Type B pancreatic cell (in vitro differentiated cells): ENCODE measurements around the gene PGR. TPM values are rescaled to one million over a fixed set of nuclear protein-coding genes. Genes with fewer than 3 reads are reported as not detected.

Experiments used
- DNase-seq: peaks from one replicate; pipeline ENCODE4 v3.0.0; 2021; ENCODE audit warnings: mixed read lengths; ENCODE audit not compliant: unreplicated experiment; ENCODE audit errors: extremely low spot score
- H3K27ac Mint-ChIP-seq: 2 replicates; pipeline ENCODE4 v1.8.0; 2021; ENCODE audit warnings: mild to moderate bottlenecking, mixed read lengths
- H3K27me3 Mint-ChIP-seq: 2 replicates; pipeline ENCODE4 v1.8.0; 2021; ENCODE audit warnings: mixed read lengths
- H3K36me3 Mint-ChIP-seq: 2 replicates; pipeline ENCODE4 v1.8.0; 2021; ENCODE audit warnings: mixed read lengths
- H3K4me1 Mint-ChIP-seq: one replicate; pipeline ENCODE4 v1.8.0; 2021; ENCODE audit warnings: mixed read lengths; ENCODE audit not compliant: unreplicated experiment
- H3K4me3 Mint-ChIP-seq: 2 replicates; pipeline ENCODE4 v1.8.0; 2021; ENCODE audit warnings: mild to moderate bottlenecking, mixed read lengths
- H3K9me3 Mint-ChIP-seq: 2 replicates; pipeline ENCODE4 v1.8.0; 2021; ENCODE audit warnings: mixed read lengths
- total RNA-seq: library from RNA; stranded (reverse); gene quantifications from 2 replicates; pipeline ENCODE4 v1.2.1, GENCODE V29; 2021; ENCODE audit warnings: low replicate concordance
- TF ChIP-seq, protein P1 (sequence below): fragments of 200-600 bp; sonication (generic); conservative IDR thresholded peaks from 2 replicates; pipeline ENCODE4 v1.5.0; 2021; ENCODE audit warnings: antibody characterized with exemption, mild to moderate bottlenecking

PGR gene
- total RNA-seq, 1 donor from 2014 or later = 0.29 TPM

GRCh38 chr11:101126551-101127196, 2.9 kb downstream of the PGR start:
- TF ChIP-seq, protein P1, sequence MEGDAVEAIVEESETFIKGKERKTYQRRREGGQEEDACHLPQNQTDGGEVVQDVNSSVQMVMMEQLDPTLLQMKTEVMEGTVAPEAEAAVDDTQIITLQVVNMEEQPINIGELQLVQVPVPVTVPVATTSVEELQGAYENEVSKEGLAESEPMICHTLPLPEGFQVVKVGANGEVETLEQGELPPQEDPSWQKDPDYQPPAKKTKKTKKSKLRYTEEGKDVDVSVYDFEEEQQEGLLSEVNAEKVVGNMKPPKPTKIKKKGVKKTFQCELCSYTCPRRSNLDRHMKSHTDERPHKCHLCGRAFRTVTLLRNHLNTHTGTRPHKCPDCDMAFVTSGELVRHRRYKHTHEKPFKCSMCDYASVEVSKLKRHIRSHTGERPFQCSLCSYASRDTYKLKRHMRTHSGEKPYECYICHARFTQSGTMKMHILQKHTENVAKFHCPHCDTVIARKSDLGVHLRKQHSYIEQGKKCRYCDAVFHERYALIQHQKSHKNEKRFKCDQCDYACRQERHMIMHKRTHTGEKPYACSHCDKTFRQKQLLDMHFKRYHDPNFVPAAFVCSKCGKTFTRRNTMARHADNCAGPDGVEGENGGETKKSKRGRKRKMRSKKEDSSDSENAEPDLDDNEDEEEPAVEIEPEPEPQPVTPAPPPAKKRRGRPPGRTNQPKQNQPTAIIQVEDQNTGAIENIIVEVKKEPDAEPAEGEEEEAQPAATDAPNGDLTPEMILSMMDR = no peak
- Mint-ChIP-seq H3K27me3 (peaks cover 83% of the 10 kb centered on the region), H3K36me3 (no peaks in the 10 kb centered on the region), H3K4me3 (peak overlapping the region; percentile 88), H3K9me3 (no peaks in the 10 kb centered on the region), H3K27ac (no peak overlapping the region), H3K4me1 (peaks cover 3% of the 10 kb centered on the region)
- DNase-seq = no peak

- Mint-ChIP-seq H3K36me3 (no peaks in the 10 kb centered on the region), H3K27me3 (peaks cover 13% of the 10 kb centered on the region), H3K9me3 (no peaks in the 10 kb centered on the region), H3K4me3 (no peak overlapping the region), H3K27ac (no peak overlapping the region), H3K4me1 (no peaks in the 10 kb centered on the region)
- TF ChIP-seq, protein P1 = no peak
- DNase-seq = no peak
These were observed 13.9 kb downstream of the PGR start for GRCh38 chr11:101115671-101116160.

- H3K4me3 Mint-ChIP-seq = no peak overlapping the region
- H3K36me3 Mint-ChIP-seq = no peaks in the 10 kb centered on the region
- DNase-seq = no peak
- no peaks in the 10 kb centered on the region for H3K4me1 Mint-ChIP-seq
- H3K27ac Mint-ChIP-seq = no peak overlapping the region
- no peaks in the 10 kb centered on the region for H3K9me3 Mint-ChIP-seq
- TF ChIP-seq, protein P1 = no peak
- peaks cover 10% of the 10 kb centered on the region for H3K27me3 Mint-ChIP-seq
These were observed 16.1 kb downstream of the PGR start for GRCh38 chr11:101113540-101113939.

GRCh38 chr11:101104716-101105115, 24.9 kb downstream of the PGR start:
- no peaks in the 10 kb centered on the region for H3K4me1 Mint-ChIP-seq
- no peak overlapping the region for H3K27ac Mint-ChIP-seq

GRCh38 chr11:101103433-101103832, 26.2 kb downstream of the PGR start:
- Mint-ChIP-seq H3K4me1 (no peaks in the 10 kb centered on the region), H3K4me3 (no peak overlapping the region), H3K9me3 (peaks cover 6% of the 10 kb centered on the region), H3K27me3 (no peaks in the 10 kb centered on the region), H3K36me3 (no peaks in the 10 kb centered on the region), H3K27ac (no peak overlapping the region)
- no peak for DNase-seq
- TF ChIP-seq, protein P1 = no peak

More at GRCh38 chr11:101104716-101105115, 24.9 kb downstream of the PGR start:
- TF ChIP-seq, protein P1 = no peak
- no peak for DNase-seq
- no peak overlapping the region for H3K4me3 Mint-ChIP-seq
- no peaks in the 10 kb centered on the region for H3K36me3 Mint-ChIP-seq
- H3K27me3 Mint-ChIP-seq = no peaks in the 10 kb centered on the region
- peaks cover 6% of the 10 kb centered on the region for H3K9me3 Mint-ChIP-seq
